ENCODE data around the gene GNS. TPM values are rescaled to one million over a fixed set of nuclear protein-coding genes. Genes with fewer than 3 reads are reported as not detected.

Gene GNS
- total RNA-seq, 2 donors from 2014 or later, result 47.5 to 67.6 TPM

DNA sequence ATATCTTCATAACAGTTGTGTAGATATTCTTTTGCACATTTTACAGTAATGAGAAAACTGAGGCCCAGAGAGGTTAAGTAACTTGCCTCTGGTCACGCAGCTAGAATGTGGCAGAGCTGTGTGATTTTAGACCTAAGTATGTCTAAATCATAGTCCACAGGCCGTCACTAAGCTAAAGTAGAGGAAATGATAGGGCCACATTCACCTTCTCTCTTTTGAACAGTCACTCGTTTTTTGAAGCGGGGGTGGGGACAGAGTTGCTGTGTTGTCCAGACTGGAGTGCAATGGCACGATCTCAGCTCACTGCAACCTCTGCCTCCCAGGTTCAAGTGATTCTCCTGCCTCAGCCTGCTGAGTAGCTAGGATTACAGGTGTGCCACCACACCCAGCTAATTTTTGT lies 80.4 kb downstream of the GNS start:
- Histone ChIP-seq H3K4me1 (peaks cover 34% of the 10 kb centered on the region), H3K4me3 (no peak overlapping the region), H3K36me3 (no peaks in the 10 kb centered on the region), H3K9me3 (no peaks in the 10 kb centered on the region), H3K27me3 (no peaks in the 10 kb centered on the region), H3K9ac (ENCODE audit: low read depth in 2 of 2, low read length in 2 of 2) (no peak overlapping the region), H3K27ac (peak overlapping the region; percentile 88)
- intact Hi-C loops (cut with DNase I), result loop anchor here (5.0 kb wide), 1 partner anchor 52 kb away; no protein-coding TSS in a partner anchor
- no peak for DNase-seq
- TF ChIP-seq CTCF (IDR thresholded peaks at IDR 0.05), result no peak

- no peak overlapping the region for H3K9ac ChIP-seq (ENCODE audit: low read depth in 2 of 2, low read length in 2 of 2)
- H3K4me1 ChIP-seq, result peaks cover 34% of the 10 kb centered on the region
- DNase-seq, result no peak
- no peaks in the 10 kb centered on the region for H3K9me3 ChIP-seq
- TF ChIP-seq CTCF (IDR thresholded peaks at IDR 0.05), result peak; percentile 5
- H3K36me3 ChIP-seq, result no peaks in the 10 kb centered on the region
- peak overlapping the region; percentile 88 for H3K27ac ChIP-seq
- H3K27me3 ChIP-seq, result no peaks in the 10 kb centered on the region
- intact Hi-C loops (cut with DNase I), result loop anchor here (5.0 kb wide), 1 partner anchor 51 kb away; no protein-coding TSS in a partner anchor
- H3K4me3 ChIP-seq, result no peak overlapping the region
Observed at GRCh38 chr12:64678248-64678647, 81.0 kb downstream of the GNS start.

DNA sequence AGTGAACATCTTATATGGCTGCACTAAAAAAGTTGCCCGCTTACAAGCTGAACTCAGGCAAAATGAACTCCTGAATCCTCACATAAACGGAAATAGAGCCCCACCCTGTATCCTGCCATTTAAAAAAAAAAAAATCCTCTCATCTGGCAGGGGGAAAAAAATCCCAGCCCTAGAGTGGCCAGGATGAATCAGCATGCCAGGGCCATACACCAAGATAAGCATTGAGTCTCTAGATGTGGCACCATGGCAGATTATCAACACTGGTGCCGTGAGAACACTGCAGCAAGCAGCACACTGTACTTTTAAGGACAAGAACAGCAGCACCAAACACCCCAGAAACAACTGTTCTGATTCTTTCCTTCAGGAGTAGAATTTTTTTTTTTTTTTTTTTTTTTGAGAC lies 83.4 kb downstream of the GNS start:
- Histone ChIP-seq H3K4me3 (no peak overlapping the region), H3K36me3 (no peaks in the 10 kb centered on the region), H3K27me3 (no peaks in the 10 kb centered on the region), H3K9ac (ENCODE audit: low read depth in 2 of 2, low read length in 2 of 2) (peak overlapping the region in 1 of 2 donors; percentile 54), H3K4me1 (peaks cover 48% of the 10 kb centered on the region), H3K9me3 (no peaks in the 10 kb centered on the region), H3K27ac (peak overlapping the region; percentile 18)
- intact Hi-C loops (cut with DNase I), result loop anchor here (5.0 kb wide), 1 partner anchor 48 kb away; no protein-coding TSS in a partner anchor
- TF ChIP-seq CTCF (IDR thresholded peaks at IDR 0.05), result no peak
- DNase-seq, result peak; percentile 53

DNA sequence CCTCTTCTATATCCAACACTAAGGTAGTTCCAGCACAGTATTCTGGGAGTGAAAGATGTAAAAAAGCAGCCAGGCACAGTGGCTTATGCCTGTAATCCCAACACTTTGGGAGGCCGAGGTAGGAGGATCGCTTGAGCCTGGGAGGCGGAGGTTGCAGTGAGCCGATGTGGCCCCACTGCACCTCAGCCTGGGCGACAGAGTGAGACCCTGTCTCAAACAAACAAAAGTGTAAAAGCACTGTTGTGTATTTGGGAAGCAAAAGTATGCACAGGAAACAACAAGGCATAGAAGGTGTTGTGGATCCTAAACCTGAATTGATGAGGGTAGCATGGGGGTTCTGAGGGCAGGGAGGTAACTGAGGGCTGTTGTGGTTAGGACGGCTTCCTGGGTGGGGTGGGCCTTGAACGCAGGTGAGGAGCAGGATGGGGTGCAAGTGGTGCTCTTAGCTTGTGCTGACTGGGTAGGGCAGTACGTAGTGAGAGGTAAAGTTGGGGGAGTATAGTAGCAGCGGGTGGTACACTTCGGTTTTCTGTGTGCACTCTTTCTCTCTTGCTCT lies 84.8 kb downstream of the GNS start:
- intact Hi-C loops (cut with DNase I), result no loop called here
- Histone ChIP-seq H3K27ac (peak overlapping the region; percentile 70), H3K9ac (ENCODE audit: low read depth in 2 of 2, low read length in 2 of 2) (peak overlapping the region in 1 of 2 donors; percentile 6), H3K4me1 (peaks cover 50% of the 10 kb centered on the region), H3K4me3 (no peak overlapping the region), H3K27me3 (no peaks in the 10 kb centered on the region), H3K36me3 (no peaks in the 10 kb centered on the region), H3K9me3 (no peaks in the 10 kb centered on the region)
- DNase-seq, result no peak
- TF ChIP-seq CTCF (IDR thresholded peaks at IDR 0.05), result no peak

GRCh38 chr12:64673490-64674169 lies 85.6 kb downstream of the GNS start:
- peak overlapping the region; percentile 70 for H3K27ac ChIP-seq
- H3K4me3 ChIP-seq, result no peak overlapping the region
- intact Hi-C loops (cut with DNase I), result no loop called here
- H3K9me3 ChIP-seq, result no peaks in the 10 kb centered on the region
- H3K27me3 ChIP-seq, result no peaks in the 10 kb centered on the region
- TF ChIP-seq CTCF (IDR thresholded peaks at IDR 0.05), result no peak
- peaks cover 51% of the 10 kb centered on the region for H3K4me1 ChIP-seq
- H3K36me3 ChIP-seq, result no peaks in the 10 kb centered on the region
- peak overlapping the region in 1 of 2 donors; percentile 43 for H3K9ac ChIP-seq (ENCODE audit: low read depth in 2 of 2, low read length in 2 of 2)
- DNase-seq, result no peak
